ENCODE results near the gene DEFB131B. TPM values are rescaled to one million over a fixed set of nuclear protein-coding genes. Genes with fewer than 3 reads are reported as not detected.
"Not testable (repeated sequence)": the region's sequence is repeated elsewhere in the genome, so short reads cannot be mapped to it uniquely, and the experiment has no call there.

DEFB131B gene
- total and polyA plus RNA-seq, 2 of the 8 experiments (the other 6 are each of a cell fraction or from before 2014, with no cell fraction given) = not detected

DNA sequence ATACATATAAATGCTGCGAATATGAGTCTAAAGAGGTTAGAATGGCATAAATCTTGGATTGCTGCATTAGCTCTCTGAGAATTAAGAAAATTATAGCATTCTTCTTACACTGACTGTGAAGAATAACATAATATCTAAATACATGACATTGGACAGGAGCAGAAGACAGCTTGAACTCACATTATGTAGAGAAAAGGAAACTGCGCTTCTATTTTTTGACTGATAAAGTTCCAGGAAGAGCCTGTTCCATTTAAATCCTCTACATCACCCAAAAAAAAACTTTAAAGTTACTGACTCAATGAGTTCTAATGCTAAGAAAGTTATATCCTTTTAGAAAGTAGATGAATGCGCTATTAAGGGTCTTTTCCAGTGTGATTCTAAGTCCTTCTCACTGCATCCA lies 17.4 kb upstream of the DEFB131B start:
- DNase-seq (ENCODE audit: low read depth in 1 of 2, low spot score in 2 of 2); H3K23me2 ChIP-seq (ENCODE audit: low read depth, low read length); H3K4me1 ChIP-seq (replicated peaks in 1 of 4; ENCODE audit: control insufficient read depth in 3 of 4, insufficient read depth in 4 of 4, low read length in 3 of 4); FAIRE-seq; POLR2A ChIA-PET (ENCODE audit: partially characterized antibody); H3K56ac ChIP-seq (replicated peaks; ENCODE audit: insufficient read length, low read depth, low read length); H3K9me3 ChIP-seq (ENCODE audit: insufficient read depth in 2 of 2, low read depth in 1 of 2, low read length in 1 of 2); H3K9ac ChIP-seq (replicated peaks in 1 of 4; ENCODE audit: extremely low read depth in 1 of 4, low read depth in 3 of 4, low read length in 3 of 4); H3K79me1 ChIP-seq (ENCODE audit: low read depth, low read length); H2AFZ ChIP-seq (ENCODE audit: low read length); H4K91ac ChIP-seq (replicated peaks; ENCODE audit: insufficient read length, low read length); H3K36me3 ChIP-seq (ENCODE audit: control insufficient read depth in 2 of 4, insufficient read depth in 4 of 4, low read length in 3 of 4); H3K79me2 ChIP-seq (ENCODE audit: control insufficient read depth in 1 of 2, insufficient read depth in 2 of 2, low read length in 2 of 2); H2BK12ac ChIP-seq (ENCODE audit: low read depth, low read length); H3K18ac ChIP-seq (ENCODE audit: extremely low read depth, low read length); H3K4me3 ChIP-seq (ENCODE audit: extremely low read depth in 1 of 4, insufficient read depth in 2 of 4, low read depth in 3 of 4, low read length in 4 of 4); H3K4me2 ChIP-seq (ENCODE audit: insufficient read depth in 1 of 2, low read depth in 2 of 2, low read length in 2 of 2); H3K23ac ChIP-seq (ENCODE audit: insufficient read length); H2BK15ac ChIP-seq (ENCODE audit: low read length); H2BK20ac ChIP-seq (ENCODE audit: low read length); H4K5ac ChIP-seq (ENCODE audit: insufficient read length, low read depth, low read length); H4K20me1 ChIP-seq (replicated peaks in 1 of 2; ENCODE audit: control insufficient read depth in 1 of 2, insufficient read depth in 2 of 2, low read length in 2 of 2); H4K8ac ChIP-seq (ENCODE audit: extremely low read depth, insufficient read depth, low read length); H3K14ac ChIP-seq (ENCODE audit: insufficient read length); H3K27me3 ChIP-seq (replicated peaks in 1 of 4; ENCODE audit: control insufficient read depth in 3 of 4, extremely low read depth in 1 of 4, insufficient read depth in 3 of 4, low read length in 3 of 4); H2BK5ac ChIP-seq (ENCODE audit: low read depth, low read length); H2AK5ac ChIP-seq (ENCODE audit: low read depth, low read length); H2BK120ac ChIP-seq (replicated peaks; ENCODE audit: low read depth, low read length); H3K27ac ChIP-seq (ENCODE audit: low read depth, low read length); H3K4ac ChIP-seq (replicated peaks; ENCODE audit: insufficient read length, low read depth, low read length): not testable (repeated sequence)
- 98% methylated on average over 3 of the region's 3 CpGs; no CpG with 5 or more reads in 1 of the 2 experiments for WGBS, 2 experiments (ENCODE audit: extremely low coverage in 1 of 2, insufficient coverage in 1 of 2, insufficient read length in 1 of 2, insufficient replicate concordance in 2 of 2, low coverage in 1 of 2, low lambda C conversion rate in 2 of 2, missing lambda C conversion rate in 1 of 2)
- CTCF ChIA-PET (ENCODE audit: partially characterized antibody) = interaction anchor here (1.7 kb wide), 1 partner anchor 60 kb away, joined by 3 read pairs; no protein-coding TSS in a partner anchor
